Sigmoid colon (tissue), 4 donors: Measurements from ENCODE around the gene ALX1.

Experiments used
- EP300 ChIP-seq, 4 donors: sonication (generic); formaldehyde crosslinking; IDR thresholded peaks; one replicate each; pipeline ENCODE4 v1.6.1; 2017; ENCODE audit warnings: antibody characterized with exemption in 4 of 4
- POLR2A ChIP-seq, 2 donors: fragments of 450-650 bp; IDR thresholded peaks; one replicate each; pipeline ENCODE4 v1.6.1; 2016; ENCODE audit warnings: antibody characterized with exemption in 2 of 2, mild to moderate bottlenecking in 2 of 2, moderate library complexity in 2 of 2
- TF ChIP-seq, protein P1 (sequence below), 4 experiments: fragments of 450-650 bp in 3 of 4; fragments of 200-600 bp in 1 of 4; IDR thresholded peaks; one replicate each; pipeline ENCODE4 v1.5.1; 2016 to 2019; ENCODE audit warnings: antibody characterized with exemption in 4 of 4, mild to moderate bottlenecking in 3 of 4, moderate library complexity in 2 of 4

DNA sequence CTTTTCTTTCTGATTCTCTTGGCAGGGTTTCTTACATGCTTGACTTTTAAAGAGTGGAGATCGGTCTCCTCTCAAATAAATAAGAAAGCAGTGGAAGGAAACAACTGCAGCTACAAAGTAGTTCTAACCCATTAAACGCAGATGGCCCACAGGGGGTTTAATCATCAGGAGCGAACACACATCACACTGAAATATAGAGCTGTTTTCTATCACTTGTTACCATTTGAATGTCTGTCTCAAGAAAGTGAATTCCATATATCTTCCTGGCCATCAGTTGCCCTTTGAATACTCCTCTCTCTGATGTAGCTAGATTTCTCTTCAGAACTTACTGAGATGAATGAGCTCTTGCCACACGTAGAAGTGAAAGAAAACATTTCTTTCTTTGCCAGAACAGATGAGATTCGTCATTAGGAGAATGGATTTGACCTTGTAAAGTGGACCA is 29.1 kb downstream of the ALX1 start:
- TF ChIP-seq EP300 (IDR thresholded peaks at IDR 0.05) (no peak), POLR2A (IDR thresholded peaks at IDR 0.05) (no peak)
- TF ChIP-seq, protein P1, sequence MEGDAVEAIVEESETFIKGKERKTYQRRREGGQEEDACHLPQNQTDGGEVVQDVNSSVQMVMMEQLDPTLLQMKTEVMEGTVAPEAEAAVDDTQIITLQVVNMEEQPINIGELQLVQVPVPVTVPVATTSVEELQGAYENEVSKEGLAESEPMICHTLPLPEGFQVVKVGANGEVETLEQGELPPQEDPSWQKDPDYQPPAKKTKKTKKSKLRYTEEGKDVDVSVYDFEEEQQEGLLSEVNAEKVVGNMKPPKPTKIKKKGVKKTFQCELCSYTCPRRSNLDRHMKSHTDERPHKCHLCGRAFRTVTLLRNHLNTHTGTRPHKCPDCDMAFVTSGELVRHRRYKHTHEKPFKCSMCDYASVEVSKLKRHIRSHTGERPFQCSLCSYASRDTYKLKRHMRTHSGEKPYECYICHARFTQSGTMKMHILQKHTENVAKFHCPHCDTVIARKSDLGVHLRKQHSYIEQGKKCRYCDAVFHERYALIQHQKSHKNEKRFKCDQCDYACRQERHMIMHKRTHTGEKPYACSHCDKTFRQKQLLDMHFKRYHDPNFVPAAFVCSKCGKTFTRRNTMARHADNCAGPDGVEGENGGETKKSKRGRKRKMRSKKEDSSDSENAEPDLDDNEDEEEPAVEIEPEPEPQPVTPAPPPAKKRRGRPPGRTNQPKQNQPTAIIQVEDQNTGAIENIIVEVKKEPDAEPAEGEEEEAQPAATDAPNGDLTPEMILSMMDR (IDR thresholded peaks at IDR 0.05) = no peak
